Body of pancreas (tissue), 4 donors: ENCODE measurements around the gene MAU2. TPM values are rescaled to one million over a fixed set of nuclear protein-coding genes. Genes with fewer than 3 reads are reported as not detected.

Experiments used
- ATAC-seq: fragments of 150-250 bp; one replicate; pipeline ENCODE4 v1.9.1; 2016
- DNase-seq, 4 donors: peaks; one replicate each; pipeline ENCODE4 v3.0.0-alpha.2; 2019
- H3K27ac ChIP-seq, 4 donors: fragments of 200-600 bp; sonication (generic); 1 replicate in 3 of 4; 2 replicates in 1 of 4; pipeline versions ENCODE4 v1.5.1 to v1.6.1; 2016 to 2019; ENCODE audit warnings: mild to moderate bottlenecking in 1 of 4, mixed read lengths in 1 of 4, moderate library complexity in 1 of 4
- H3K27me3 ChIP-seq, 2 donors: fragments of 200-600 bp; sonication (generic); one replicate each; pipeline ENCODE4 v1.6.0; 2016; ENCODE audit warnings: mild to moderate bottlenecking in 1 of 2
- H3K36me3 ChIP-seq, 2 donors: fragments of 200-600 bp; sonication (generic); replicated peaks in 1 of 2; 2 replicates each; pipeline ENCODE4 v1.5.1; 2016; ENCODE audit warnings: low read depth in 2 of 2; ENCODE audit not compliant: insufficient read depth in 1 of 2
- H3K4me1 ChIP-seq: fragments of 200-600 bp; sonication (generic); one replicate; pipeline ENCODE4 v1.6.0; 2016
- H3K4me3 ChIP-seq, 2 donors: fragments of 200-600 bp; sonication (generic); 1 replicate in 1 of 2; 2 replicates in 1 of 2; pipeline ENCODE4 v1.5.1; 2016 to 2019
- H3K9me3 ChIP-seq, 3 donors: fragments of 200-600 bp; sonication (generic); 1 replicate in 2 of 3; 2 replicates in 1 of 3; pipeline ENCODE4 v1.5.1; 2016
- CTCF ChIP-seq, 7 experiments: fragments of 450-650 bp in 4 of 7; fragments of 200-600 bp in 3 of 7; sonication (generic) in 3 of 7; IDR thresholded peaks; one replicate each; pipeline ENCODE4 v1.5.1; 2016 to 2019; ENCODE audit warnings: antibody characterized with exemption in 7 of 7
- POLR2A ChIP-seq, 3 donors: fragments of 450-650 bp; IDR thresholded peaks; one replicate each; pipeline ENCODE4 v1.6.1; 2016; ENCODE audit warnings: antibody characterized with exemption in 3 of 3, mild to moderate bottlenecking in 2 of 3
- WGBS, 2 donors: methylation state at CpG; one replicate each; pipeline ENCODE4 v1.1.5; 2017; 5-methylcytosine and 5-hydroxymethylcytosine counted together
- intact Hi-C: fragments of 100-400 bp; cut with DNase I; formaldehyde crosslinking; loops from one replicate; pipeline ENCODE4 v1.15.1; 2023
- total RNA-seq, 2 donors: library from RNA; depleted of rRNA; stranded (reverse); fragments of >200 nt; gene quantifications; one replicate each; pipeline ENCODE4 v1.1.0, GENCODE V29; 2016

Gene MAU2
- total RNA-seq, 2 donors from 2014 or later, result 38.9 to 57.4 TPM

- no peaks in the 10 kb centered on the region for H3K9me3 ChIP-seq
- no peak for DNase-seq
- ATAC-seq, result no peak
- H3K36me3 ChIP-seq, result peaks cover 13 to 28% of the 10 kb centered on the region in 2 donors
- H3K4me3 ChIP-seq, result no peak overlapping the region
- no peak overlapping the region for H3K27ac ChIP-seq
- TF ChIP-seq CTCF (IDR thresholded peaks at IDR 0.05) (no peak), POLR2A (IDR thresholded peaks at IDR 0.05) (no peak)
- intact Hi-C loops, result no loop called here
- no peaks in the 10 kb centered on the region for H3K27me3 ChIP-seq
- no peaks in the 10 kb centered on the region for H3K4me1 ChIP-seq
- 83 to 96% methylated on average over 6 to 7 of the region's 7 CpGs for WGBS, 2 donors
Measured at GRCh38 chr19:19338082-19338481, 17.5 kb downstream of the MAU2 start.

GRCh38 chr19:19341026-19341425 lies 20.4 kb downstream of the MAU2 start:
- H3K27me3 ChIP-seq, result no peaks in the 10 kb centered on the region
- intact Hi-C loops, result no loop called here
- peaks cover 26 to 44% of the 10 kb centered on the region in 2 donors for H3K36me3 ChIP-seq
- TF ChIP-seq POLR2A (IDR thresholded peaks at IDR 0.05), result no peak
- TF ChIP-seq CTCF (IDR thresholded peaks at IDR 0.05), result no peak
- WGBS, 2 donors, result 82 to 87% methylated on average over 4 to 11 of the region's 11 CpGs
- H3K27ac ChIP-seq, result no peak overlapping the region
- no peaks in the 10 kb centered on the region for H3K4me1 ChIP-seq
- H3K9me3 ChIP-seq, result no peaks in the 10 kb centered on the region
- DNase-seq (no peak), ATAC-seq (no peak)
- H3K4me3 ChIP-seq, result no peak overlapping the region

DNA sequence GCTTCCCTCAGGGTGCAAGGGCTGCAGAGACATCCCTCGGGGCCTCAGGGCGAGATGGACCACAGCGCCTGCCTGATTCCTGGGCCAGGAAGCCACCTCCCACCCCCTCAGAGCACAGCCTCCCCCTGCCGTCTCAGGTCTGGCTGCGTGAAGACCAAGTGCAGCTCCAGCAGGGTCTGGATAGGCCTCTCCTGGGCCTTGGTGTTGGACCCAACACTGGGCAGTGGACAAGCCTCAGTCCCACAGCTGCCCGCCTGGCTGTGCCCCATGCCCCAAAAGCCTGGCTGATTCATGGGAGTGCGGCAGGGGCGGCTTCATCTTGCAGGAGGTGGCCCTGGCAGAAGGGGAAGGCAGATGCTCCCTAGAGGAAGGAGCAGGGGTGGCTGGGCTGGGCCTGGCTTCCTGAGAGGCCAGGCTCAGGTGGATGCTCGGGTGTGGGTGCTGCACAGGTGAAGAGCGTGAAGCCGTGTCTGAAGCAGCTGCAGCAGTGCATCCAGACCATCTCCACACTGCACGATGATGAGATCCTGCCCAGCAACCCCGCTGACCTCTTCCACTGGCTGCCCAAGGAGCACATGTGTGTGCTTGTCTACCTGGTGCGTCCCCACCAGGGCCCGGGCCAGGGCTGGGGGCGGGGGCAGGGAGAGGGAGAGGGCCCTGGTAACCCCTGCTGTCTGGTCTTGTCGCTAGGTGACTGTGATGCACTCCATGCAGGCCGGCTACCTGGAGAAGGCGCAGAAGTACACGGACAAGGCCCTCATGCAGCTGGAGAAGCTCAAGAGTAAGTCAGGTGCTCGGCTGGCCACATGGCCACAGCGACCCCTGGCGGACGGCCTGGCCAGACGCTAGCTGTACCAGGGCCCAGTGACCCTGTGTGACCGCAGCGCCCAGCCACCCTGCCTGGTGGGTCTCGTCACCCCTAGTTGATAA lies 21.7 kb downstream of the MAU2 start:
- WGBS, 2 donors, result 60% methylated on average over 28 of the region's 28 CpGs; no CpG with 5 or more reads in 1 of the 2 donors
- peak; percentile 74 for ATAC-seq

GRCh38 chr19:19343016-19343362 lies 22.4 kb downstream of the MAU2 start:
- 49% methylated on average over 7 of the region's 7 CpGs; no CpG with 5 or more reads in 1 of the 2 donors for WGBS, 2 donors
- DNase-seq (no peak), ATAC-seq (no peak)
- TF ChIP-seq CTCF (IDR thresholded peaks at IDR 0.05), result no peak
- no peak for TF ChIP-seq POLR2A (IDR thresholded peaks at IDR 0.05)
- Histone ChIP-seq H3K27ac (no peak overlapping the region), H3K9me3 (no peaks in the 10 kb centered on the region), H3K27me3 (no peaks in the 10 kb centered on the region), H3K36me3 (peaks cover 25 to 44% of the 10 kb centered on the region in 2 donors), H3K4me3 (no peak overlapping the region), H3K4me1 (no peaks in the 10 kb centered on the region)
- intact Hi-C loops, result no loop called here

More for the DNA sequence above, 21.7 kb downstream of the MAU2 start:
- Histone ChIP-seq H3K27me3 (no peaks in the 10 kb centered on the region), H3K4me1 (no peaks in the 10 kb centered on the region), H3K9me3 (no peaks in the 10 kb centered on the region), H3K4me3 (no peak overlapping the region), H3K36me3 (peaks cover 26 to 47% of the 10 kb centered on the region in 2 donors), H3K27ac (no peak overlapping the region)
- TF ChIP-seq POLR2A (IDR thresholded peaks at IDR 0.05), result no peak
- peak; percentile 68 to 81 (median 77) for TF ChIP-seq CTCF (IDR thresholded peaks at IDR 0.05)
- DNase-seq, result peak; percentile 67 to 81 (median 72)
- intact Hi-C loops, result no loop called here
